Peyer's patch (tissue), 4 donors: ENCODE data around the gene HSPH1. TPM values are rescaled to one million over a fixed set of nuclear protein-coding genes. Genes with fewer than 3 reads are reported as not detected.

Source experiments
- DNase-seq, 3 donors: peaks; one replicate each; pipeline ENCODE4 v3.0.0-alpha.2; 2017 to 2019
- H3K27ac ChIP-seq, 4 donors: fragments of 200-600 bp; sonication (generic); one replicate each; pipeline ENCODE4 v1.5.1; 2016 to 2019
- H3K27me3 ChIP-seq, 2 donors: fragments of 200-600 bp; sonication (generic); one replicate each; pipeline ENCODE4 v1.5.1; 2019
- H3K36me3 ChIP-seq, 3 donors: fragments of 200-600 bp; sonication (generic); one replicate each; pipeline ENCODE4 v1.5.1; 2016 to 2019
- H3K4me1 ChIP-seq, 4 donors: fragments of 200-600 bp; sonication (generic); one replicate each; pipeline ENCODE4 v1.5.1; 2016 to 2019
- H3K4me3 ChIP-seq, 4 donors: fragments of 200-600 bp; sonication (generic); 1 replicate in 3 of 4; 2 replicates in 1 of 4; pipeline ENCODE4 v1.5.1; 2016 to 2019; ENCODE audit warnings: mild to moderate bottlenecking in 1 of 4
- H3K9me3 ChIP-seq, 4 donors: fragments of 200-600 bp; sonication (generic); one replicate each; pipeline ENCODE4 v1.5.1; 2016 to 2019; ENCODE audit warnings: mild to moderate bottlenecking in 1 of 4
- CTCF ChIP-seq, 6 experiments: fragments of 450-650 bp in 4 of 6; fragments of 200-600 bp in 2 of 6; sonication (generic) in 1 of 6; IDR thresholded peaks; one replicate each; pipeline ENCODE4 v1.5.1; 2017 to 2019; ENCODE audit warnings: antibody characterized with exemption in 6 of 6, mild to moderate bottlenecking in 3 of 6, moderate library complexity in 1 of 6
- POLR2A ChIP-seq, 2 donors: fragments of 450-650 bp; IDR thresholded peaks; one replicate each; pipeline ENCODE4 v1.5.1; 2017; ENCODE audit warnings: antibody characterized with exemption in 2 of 2, mild to moderate bottlenecking in 2 of 2, moderate library complexity in 2 of 2
- total RNA-seq, 4 donors: library from RNA; depleted of rRNA; stranded (reverse); fragments of >200 nt; gene quantifications; one replicate each; pipeline ENCODE4 v1.1.0, GENCODE V29; 2016

HSPH1 gene
- total RNA-seq, 4 donors from 2014 or later: 16.9 to 66.8 (median 27.5) TPM

DNA sequence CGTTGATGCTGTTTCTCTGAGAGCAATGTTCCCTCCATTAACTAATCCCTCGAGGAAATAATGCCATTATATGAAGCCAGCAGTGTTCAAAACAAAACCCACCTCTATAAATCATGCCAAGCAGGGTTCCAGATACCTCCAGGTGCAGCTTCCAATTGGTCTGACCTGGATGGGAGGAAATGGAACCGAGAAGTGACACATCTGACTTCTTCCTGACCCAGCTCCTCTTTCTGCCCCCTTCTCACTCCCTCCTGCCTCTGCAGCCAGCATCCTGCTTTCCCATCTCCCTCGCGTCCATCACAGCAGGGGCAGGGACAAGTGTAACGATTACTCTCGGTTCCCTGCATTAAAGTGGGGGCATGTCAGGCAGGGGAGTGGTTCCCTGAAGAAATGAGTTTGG lies 37.5 kb downstream of the HSPH1 start:
- DNase-seq: no peak
- Histone ChIP-seq H3K4me3 (no peak overlapping the region), H3K36me3 (no peaks in the 10 kb centered on the region), H3K27ac (no peak overlapping the region), H3K4me1 (no peaks in the 10 kb centered on the region), H3K27me3 (no peaks in the 10 kb centered on the region), H3K9me3 (no peaks in the 10 kb centered on the region)
- no peak for TF ChIP-seq CTCF (IDR thresholded peaks at IDR 0.05)
- no peak for TF ChIP-seq POLR2A (IDR thresholded peaks at IDR 0.05)

DNA sequence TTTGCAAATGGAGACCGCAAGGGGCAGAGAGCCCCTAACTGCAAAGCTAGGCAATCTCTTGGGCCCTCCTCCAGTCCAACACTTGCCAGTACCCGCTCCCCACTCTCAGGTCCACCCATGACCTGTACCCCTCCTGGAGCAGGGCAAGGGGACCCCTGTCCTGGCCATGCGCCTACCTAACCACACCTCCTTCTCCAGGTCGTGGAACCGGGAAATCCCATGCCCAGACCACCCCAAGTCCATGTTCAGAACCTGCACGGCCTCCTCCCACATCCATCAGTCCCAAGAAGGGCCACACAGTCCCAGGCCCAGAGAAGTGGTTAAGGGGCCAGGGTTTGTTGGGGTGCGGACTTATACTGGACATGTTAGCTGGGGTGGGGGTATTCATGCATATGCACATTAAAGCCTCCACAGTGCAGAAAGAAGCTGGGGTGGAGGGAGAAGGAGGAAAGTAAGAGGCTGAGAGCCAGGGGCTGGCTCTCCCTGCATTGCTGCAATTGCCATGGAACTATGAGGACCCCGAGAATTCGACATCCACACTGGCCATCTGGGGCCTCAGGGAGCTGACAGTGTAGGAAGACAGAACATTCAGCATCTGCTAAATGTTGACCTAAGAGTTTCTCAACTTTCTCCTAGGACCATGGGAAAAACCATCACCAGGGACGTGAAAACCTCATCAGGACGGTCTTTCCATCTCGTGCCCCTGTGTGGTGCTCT lies 39.0 kb downstream of the HSPH1 start:
- Histone ChIP-seq H3K36me3 (no peaks in the 10 kb centered on the region), H3K27me3 (no peaks in the 10 kb centered on the region), H3K4me3 (no peak overlapping the region), H3K9me3 (no peaks in the 10 kb centered on the region), H3K27ac (no peak overlapping the region), H3K4me1 (no peaks in the 10 kb centered on the region)
- TF ChIP-seq CTCF (IDR thresholded peaks at IDR 0.05): no peak
- TF ChIP-seq POLR2A (IDR thresholded peaks at IDR 0.05): no peak
- DNase-seq: no peak

DNA sequence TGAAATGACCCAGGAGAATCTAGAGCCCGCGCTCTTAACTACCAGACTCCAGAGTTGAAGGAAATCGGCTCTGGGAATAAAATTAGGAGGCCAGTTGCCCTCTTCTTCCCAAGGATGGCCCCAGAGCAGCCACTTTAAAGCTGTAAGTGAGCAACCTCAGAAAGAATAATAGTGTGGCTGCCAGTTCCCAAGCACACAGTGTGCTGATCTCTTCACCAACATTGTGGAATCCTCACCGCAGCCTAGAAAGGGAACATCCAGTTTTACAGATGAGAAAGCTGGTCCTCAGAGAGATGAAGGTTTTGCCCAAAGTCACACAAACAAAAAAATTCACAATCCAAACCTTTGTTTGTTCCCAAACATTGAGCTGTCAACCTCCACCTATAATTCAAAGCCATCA lies 39.6 kb downstream of the HSPH1 start:
- Histone ChIP-seq H3K4me1 (no peaks in the 10 kb centered on the region), H3K36me3 (no peaks in the 10 kb centered on the region), H3K27ac (no peak overlapping the region), H3K27me3 (no peaks in the 10 kb centered on the region), H3K9me3 (no peaks in the 10 kb centered on the region), H3K4me3 (no peak overlapping the region)
- TF ChIP-seq POLR2A (IDR thresholded peaks at IDR 0.05) (no peak), CTCF (IDR thresholded peaks at IDR 0.05) (no peak)
- no peak for DNase-seq

DNA sequence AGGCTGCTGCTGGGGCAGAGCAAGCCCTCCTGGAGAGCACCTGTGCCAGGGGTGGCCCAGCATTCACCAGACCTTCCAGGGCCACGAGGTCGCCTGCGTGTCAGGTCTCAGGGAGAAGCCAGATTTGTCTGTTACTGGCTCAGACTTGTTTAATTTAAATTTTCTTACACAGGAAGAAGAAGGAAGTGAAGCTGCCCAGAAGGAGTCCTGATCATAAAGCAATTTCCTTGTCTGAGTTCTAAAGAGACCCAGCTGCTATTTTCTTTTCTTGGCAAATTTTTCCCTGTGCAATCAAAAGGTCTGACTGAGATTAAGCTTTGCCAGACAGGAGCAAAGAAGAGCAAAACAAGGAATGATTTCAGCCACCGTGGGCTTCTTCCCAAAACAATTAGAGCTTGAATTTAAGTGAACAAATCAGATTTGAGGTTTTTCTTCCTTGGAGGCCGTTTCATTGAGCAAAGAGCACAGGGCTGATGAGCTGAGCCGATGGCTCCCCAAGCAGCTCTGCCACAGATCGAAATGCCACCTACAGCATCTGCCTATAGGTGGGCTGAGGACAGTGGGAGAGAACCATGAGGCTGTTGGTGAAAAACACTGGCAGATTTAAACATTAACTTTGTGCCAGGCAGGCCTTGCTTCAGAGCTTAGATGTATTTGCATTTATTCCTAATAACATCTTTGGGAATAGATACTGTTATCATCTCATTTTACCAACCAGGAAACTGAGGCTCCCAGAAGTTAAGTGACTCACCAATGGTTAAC lies 40.1 kb downstream of the HSPH1 start:
- H3K9me3 ChIP-seq: no peaks in the 10 kb centered on the region
- no peaks in the 10 kb centered on the region for H3K36me3 ChIP-seq
- no peaks in the 10 kb centered on the region for H3K4me1 ChIP-seq
- TF ChIP-seq CTCF (IDR thresholded peaks at IDR 0.05) (no peak), POLR2A (IDR thresholded peaks at IDR 0.05) (no peak)
- no peak for DNase-seq
- no peak overlapping the region for H3K27ac ChIP-seq
- H3K27me3 ChIP-seq: no peaks in the 10 kb centered on the region
- H3K4me3 ChIP-seq: no peak overlapping the region

DNA sequence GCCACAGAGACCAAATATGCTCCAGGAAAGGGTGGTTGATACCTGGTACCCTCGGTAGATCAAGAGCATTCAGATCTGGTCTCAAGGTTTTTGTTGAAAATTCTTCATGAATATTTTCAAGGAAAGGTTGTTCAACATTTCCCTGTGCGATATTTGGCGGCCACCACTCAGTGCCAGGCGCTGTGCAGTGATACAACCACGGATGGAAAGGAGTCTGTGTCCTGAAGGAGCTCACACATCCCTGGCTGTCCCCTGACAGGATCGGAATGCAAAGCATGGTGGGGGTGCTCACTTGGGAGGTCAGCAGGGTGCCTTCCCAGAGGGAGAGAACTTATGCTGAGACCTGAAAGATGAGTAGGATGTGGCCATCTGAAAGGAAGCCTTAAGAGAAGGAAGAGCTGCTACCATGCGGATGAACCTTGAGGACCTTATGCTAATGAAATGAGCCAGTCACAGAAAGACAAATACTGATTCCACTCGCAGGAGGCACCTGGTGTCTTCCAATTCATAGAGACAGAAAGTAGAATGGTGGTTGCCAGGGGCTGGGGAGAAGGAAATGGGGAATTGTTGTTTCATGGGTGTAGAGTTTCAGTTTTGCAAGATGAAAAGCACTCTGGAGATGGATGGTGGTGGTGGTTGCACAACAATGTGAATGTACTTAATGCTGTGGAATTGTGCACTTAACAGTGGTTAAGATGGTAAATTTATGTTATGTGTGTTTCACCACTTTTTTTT lies 41.6 kb downstream of the HSPH1 start:
- no peaks in the 10 kb centered on the region for H3K9me3 ChIP-seq
- H3K27me3 ChIP-seq: no peaks in the 10 kb centered on the region
- no peak for DNase-seq
- no peaks in the 10 kb centered on the region for H3K4me1 ChIP-seq
- no peak overlapping the region for H3K27ac ChIP-seq
- TF ChIP-seq CTCF (IDR thresholded peaks at IDR 0.05): no peak
- no peak for TF ChIP-seq POLR2A (IDR thresholded peaks at IDR 0.05)
- no peak overlapping the region for H3K4me3 ChIP-seq
- no peaks in the 10 kb centered on the region for H3K36me3 ChIP-seq
